Lung (tissue), 12 donors: ENCODE results near the gene RAI1. TPM values are rescaled to one million over a fixed set of nuclear protein-coding genes. Genes with fewer than 3 reads are reported as not detected.

ENCODE experiments used
- ATAC-seq: fragments of 200-7000 bp; cut with Tn5 transposase; one replicate; pipeline ENCODE4 v1.9.1; 2020; ENCODE audit warnings: moderate number of reproducible peaks; ENCODE audit not compliant: insufficient read depth, low FRiP score
- DNase-seq, 3 donors: peaks; one replicate each; pipeline ENCODE4 v3.0.0-alpha.2; 2013 to 2017
- H3K27ac ChIP-seq, 2 donors: one replicate each; pipeline ENCODE4 v1.5.1; 2013; ENCODE audit warnings: mild to moderate bottlenecking in 2 of 2, moderate library complexity in 2 of 2, control low read depth in 1 of 2, inconsistent platforms in 1 of 2, low read depth in 1 of 2, low read length in 1 of 2
- H3K27me3 ChIP-seq, 3 donors: one replicate each; pipeline ENCODE4 v1.5.1; 2013; ENCODE audit warnings: low read length in 2 of 3; ENCODE audit not compliant: control insufficient read depth in 3 of 3, insufficient read depth in 3 of 3
- H3K36me3 ChIP-seq, 4 donors: one replicate each; pipeline ENCODE4 v1.5.1; 2013; ENCODE audit warnings: low read length in 4 of 4, mild to moderate bottlenecking in 1 of 4, moderate library complexity in 1 of 4; ENCODE audit not compliant: control insufficient read depth in 4 of 4, insufficient read depth in 4 of 4
- H3K4me1 ChIP-seq, 5 donors: one replicate each; pipeline ENCODE4 v1.5.1; 2013; ENCODE audit warnings: low read length in 5 of 5, mild to moderate bottlenecking in 2 of 5, moderate library complexity in 1 of 5; ENCODE audit not compliant: control insufficient read depth in 5 of 5, insufficient read depth in 5 of 5
- H3K4me3 ChIP-seq: one replicate; pipeline ENCODE4 v1.5.1; 2013; ENCODE audit warnings: mild to moderate bottlenecking, control low read depth, moderate library complexity
- H3K9ac ChIP-seq, 2 donors: one replicate each; pipeline ENCODE4 v1.5.1; 2013; ENCODE audit warnings: low read length in 2 of 2, control low read depth in 1 of 2; ENCODE audit not compliant: insufficient read depth in 1 of 2
- H3K9me3 ChIP-seq, 4 donors: one replicate each; pipeline ENCODE4 v1.5.1; 2013; ENCODE audit warnings: low read length in 3 of 4, mild to moderate bottlenecking in 1 of 4, moderate library complexity in 1 of 4; ENCODE audit not compliant: control insufficient read depth in 4 of 4, insufficient read depth in 3 of 4
- WGBS, 2 donors: extraction: QIAGEN DNeasy Blood & Tissue Kit; methylation state at CpG; one replicate each; pipeline ENCODE4 v1.1.7; 2013; 5-methylcytosine and 5-hydroxymethylcytosine counted together
- polyA plus RNA-seq, 2 donors: library from polyadenylated mRNA; stranded (reverse); fragments of 200-250 nt; gene quantifications; one replicate each; pipeline ENCODE4 v1.2.1, GENCODE V29; 2013
- total RNA-seq, 2 donors: library from RNA; depleted of rRNA in 1 of 2; stranded (reverse); fragments of >200 nt in 1 of 2; gene quantifications; one replicate each; pipeline ENCODE4 v1.2.1, GENCODE V29; 2014 to 2021
- TF ChIP-seq, protein P1 (sequence below): IDR thresholded peaks from 2 replicates; pipeline ENCODE4 v1.5.1; 2012; ENCODE audit warnings: mild to moderate bottlenecking; ENCODE audit errors: control extremely low read depth, extremely low read depth
- donor health status: control.
- donor health status: control.
- donor health status: Bipolar disorder and iron deficiency.
- donor health status: healthy.
- donor health status: DM: yes; HTN: yes; CAD: no.

Gene RAI1
- total and polyA plus RNA-seq, 4 donors, result 14.5 to 44.4 (median 28.3) TPM

DNA sequence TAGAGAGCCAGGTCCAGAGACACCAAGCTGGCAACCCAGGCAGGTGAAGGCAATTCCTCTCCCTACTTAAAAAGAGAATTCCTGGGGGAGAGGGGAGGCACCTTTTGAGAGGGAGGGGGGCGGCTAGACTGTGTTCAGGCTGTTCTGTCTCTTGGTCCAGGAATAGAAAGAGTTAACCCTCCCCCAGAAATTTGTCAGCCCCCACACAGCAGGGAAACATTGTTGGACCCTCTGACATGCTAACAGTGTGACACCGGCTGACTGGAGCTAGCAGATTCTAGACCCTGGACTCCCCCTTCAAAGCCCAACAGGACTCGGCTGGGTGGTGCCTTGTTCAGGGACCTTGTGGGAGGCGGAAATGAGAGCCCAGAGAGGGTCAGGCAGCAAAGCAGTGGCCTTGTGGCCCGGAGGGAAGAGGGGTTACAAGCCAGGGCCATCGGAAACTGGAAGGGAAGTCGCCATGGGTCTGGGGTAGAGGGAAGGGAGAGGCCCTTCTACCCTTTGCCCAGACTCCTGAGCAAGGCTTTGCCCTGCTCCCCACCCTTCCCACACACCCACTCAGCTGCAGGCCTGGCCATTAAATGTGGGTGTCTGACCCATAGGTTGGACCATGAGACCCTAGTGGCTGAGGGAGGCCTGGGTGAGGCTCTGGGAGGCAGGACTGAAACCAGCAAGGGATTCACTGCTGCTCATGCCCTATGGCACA lies 44.6 kb downstream of the RAI1 start:
- WGBS, 2 donors, result 47 to 67% methylated on average over 7 of the region's 7 CpGs
- TF ChIP-seq, protein P1, sequence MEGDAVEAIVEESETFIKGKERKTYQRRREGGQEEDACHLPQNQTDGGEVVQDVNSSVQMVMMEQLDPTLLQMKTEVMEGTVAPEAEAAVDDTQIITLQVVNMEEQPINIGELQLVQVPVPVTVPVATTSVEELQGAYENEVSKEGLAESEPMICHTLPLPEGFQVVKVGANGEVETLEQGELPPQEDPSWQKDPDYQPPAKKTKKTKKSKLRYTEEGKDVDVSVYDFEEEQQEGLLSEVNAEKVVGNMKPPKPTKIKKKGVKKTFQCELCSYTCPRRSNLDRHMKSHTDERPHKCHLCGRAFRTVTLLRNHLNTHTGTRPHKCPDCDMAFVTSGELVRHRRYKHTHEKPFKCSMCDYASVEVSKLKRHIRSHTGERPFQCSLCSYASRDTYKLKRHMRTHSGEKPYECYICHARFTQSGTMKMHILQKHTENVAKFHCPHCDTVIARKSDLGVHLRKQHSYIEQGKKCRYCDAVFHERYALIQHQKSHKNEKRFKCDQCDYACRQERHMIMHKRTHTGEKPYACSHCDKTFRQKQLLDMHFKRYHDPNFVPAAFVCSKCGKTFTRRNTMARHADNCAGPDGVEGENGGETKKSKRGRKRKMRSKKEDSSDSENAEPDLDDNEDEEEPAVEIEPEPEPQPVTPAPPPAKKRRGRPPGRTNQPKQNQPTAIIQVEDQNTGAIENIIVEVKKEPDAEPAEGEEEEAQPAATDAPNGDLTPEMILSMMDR, result no peak

DNA sequence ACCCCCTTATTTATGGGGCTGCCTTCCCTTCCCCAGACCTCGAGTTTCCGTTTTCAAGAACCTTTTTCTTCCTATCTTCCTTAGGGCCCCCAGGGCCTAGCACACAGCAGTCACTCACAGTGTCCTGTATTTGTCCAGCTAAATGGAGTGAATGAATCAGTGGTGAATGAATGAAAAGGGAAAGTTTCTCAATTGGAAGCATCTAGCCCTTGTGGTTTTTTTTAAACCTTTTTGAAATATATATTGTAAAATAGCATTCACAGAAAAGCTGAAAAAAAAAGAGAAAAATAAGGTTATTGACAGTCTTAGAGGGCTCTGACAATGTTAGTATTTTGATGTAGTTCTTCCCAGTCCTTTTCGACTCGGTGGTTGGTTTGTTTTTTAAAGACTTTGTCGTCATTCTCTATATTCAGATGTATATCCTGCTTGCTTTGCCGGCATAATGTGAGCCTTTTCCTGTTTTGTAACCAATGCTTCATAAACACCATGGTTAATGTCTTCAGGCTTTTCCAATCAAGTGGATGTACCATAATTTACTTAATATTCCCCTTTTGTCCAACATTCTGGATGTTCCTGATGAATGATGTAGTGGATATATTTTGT lies 45.3 kb downstream of the RAI1 start:
- H3K27me3 ChIP-seq, result no peaks in the 10 kb centered on the region
- peaks cover 0 to 3% (median 0%) of the 10 kb centered on the region in 4 donors for H3K36me3 ChIP-seq
- no peak for ATAC-seq

More for the DNA sequence above, 44.6 kb downstream of the RAI1 start:
- DNase-seq (peak in 1 of 3 donors; percentile 30), ATAC-seq (no peak)
- H3K36me3 ChIP-seq, result peaks cover 0 to 3% (median 0%) of the 10 kb centered on the region in 4 donors
- H3K4me3 ChIP-seq, result no peak overlapping the region
- H3K9ac ChIP-seq, result no peak overlapping the region
- no peaks in the 10 kb centered on the region for H3K27me3 ChIP-seq
- peaks cover 4 to 46% (median 25%) of the 10 kb centered on the region in 5 donors for H3K4me1 ChIP-seq
- no peaks in the 10 kb centered on the region for H3K9me3 ChIP-seq
- peak overlapping the region in 1 of 2 donors; percentile 26 for H3K27ac ChIP-seq

DNA sequence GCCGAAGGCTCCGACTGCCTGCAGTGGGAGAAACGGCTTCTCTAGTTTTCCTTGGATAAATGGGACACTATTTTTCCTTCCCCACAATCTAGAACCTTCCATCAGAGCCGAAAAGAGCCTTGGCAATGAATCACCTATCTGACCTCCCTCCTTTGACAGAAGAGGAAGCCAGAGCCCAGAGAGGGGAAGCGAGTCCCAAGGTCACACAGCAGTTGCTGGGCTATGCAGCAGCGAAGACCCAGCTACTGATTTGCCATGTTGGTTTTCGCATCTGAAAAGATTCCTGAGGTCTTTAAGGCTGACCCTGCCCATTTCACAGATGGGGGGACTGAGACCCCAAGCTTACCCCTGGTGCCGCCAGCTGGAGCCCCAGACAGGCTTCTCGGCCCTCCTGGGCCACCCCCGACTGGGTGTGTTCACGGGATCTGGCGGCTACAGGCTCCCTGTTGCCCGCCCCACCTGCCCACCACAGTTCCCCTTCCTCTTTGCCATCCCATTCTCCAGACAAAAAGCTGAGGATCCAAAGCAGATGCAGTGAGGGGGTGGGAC lies 45.9 kb downstream of the RAI1 start:
- WGBS, 2 donors, result 89 to 93% methylated on average over 13 of the region's 13 CpGs
- Histone ChIP-seq H3K4me3 (no peak overlapping the region), H3K9ac (no peak overlapping the region), H3K27me3 (no peaks in the 10 kb centered on the region), H3K9me3 (no peaks in the 10 kb centered on the region), H3K27ac (peak overlapping the region in 1 of 2 donors; percentile 2), H3K36me3 (peaks cover 0 to 3% (median 0%) of the 10 kb centered on the region in 4 donors), H3K4me1 (peaks cover 0 to 39% (median 23%) of the 10 kb centered on the region in 5 donors)
- ATAC-seq, result no peak
- TF ChIP-seq, protein P1, result no peak
- no peak for DNase-seq

More for the DNA sequence above, 45.3 kb downstream of the RAI1 start:
- WGBS, 2 donors, result 18 to 50% methylated on average over 6 of the region's 6 CpGs
- Histone ChIP-seq H3K4me3 (no peak overlapping the region), H3K4me1 (peaks cover 4 to 45% (median 25%) of the 10 kb centered on the region in 5 donors), H3K27ac (peak overlapping the region in 1 of 2 donors; percentile 26), H3K9me3 (no peaks in the 10 kb centered on the region), H3K9ac (no peak overlapping the region)
- DNase-seq, result no peak
- TF ChIP-seq, protein P1, result no peak
